ENCODE data around the gene SGCG. TPM values are rescaled to one million over a fixed set of nuclear protein-coding genes. Genes with fewer than 3 reads are reported as not detected.

Gene SGCG
- total and polyA plus RNA-seq, 12 donors, result 0.32 to 1.3 (median 0.47) TPM; not detected in 6

- intact Hi-C loops (cut with DNase I), result no loop called here
- H3K36me3 ChIP-seq (replicated peaks in 1 of 2), result no peaks in the 10 kb centered on the region
- H3K4me1 ChIP-seq (replicated peaks in 1 of 2), result no peaks in the 10 kb centered on the region
- H3K27me3 ChIP-seq, result peaks cover 6% of the 10 kb centered on the region
- TF ChIP-seq POLR2A (IDR thresholded peaks at IDR 0.05) (no peak), CTCF (IDR thresholded peaks at IDR 0.05) (no peak)
- no peak overlapping the region for H3K4me3 ChIP-seq
- no peak for DNase-seq
- 46 to 61% (median 58%) methylated on average over 3 of the region's 3 CpGs for WGBS, 4 donors
- H3K27ac ChIP-seq, result no peak overlapping the region
- H3K9me3 ChIP-seq (replicated peaks in 1 of 3), result no peaks in the 10 kb centered on the region
These were observed 19.3 kb upstream of the SGCG start for GRCh38 chr13:23161481-23161825.

GRCh38 chr13:23175920-23176319, 4.9 kb upstream of the SGCG start:
- 0 to 48% (median 0%) methylated on average over 1 of the region's 1 CpG for WGBS, 4 donors
- Histone ChIP-seq H3K36me3 (replicated peaks in 1 of 2) (no peaks in the 10 kb centered on the region), H3K9me3 (replicated peaks in 1 of 3) (no peaks in the 10 kb centered on the region), H3K27ac (no peak overlapping the region), H3K27me3 (no peaks in the 10 kb centered on the region), H3K4me3 (no peak overlapping the region), H3K4me1 (replicated peaks in 1 of 2) (no peaks in the 10 kb centered on the region)
- no peak for DNase-seq
- TF ChIP-seq CTCF (IDR thresholded peaks at IDR 0.05), result peak in 2 of 6 experiments; percentile 32 to 39
- no peak for TF ChIP-seq POLR2A (IDR thresholded peaks at IDR 0.05)
- intact Hi-C loops (cut with DNase I), result no loop called here

- Histone ChIP-seq H3K9me3 (replicated peaks in 1 of 3) (no peaks in the 10 kb centered on the region), H3K4me3 (no peak overlapping the region), H3K27ac (no peak overlapping the region), H3K27me3 (no peaks in the 10 kb centered on the region), H3K36me3 (replicated peaks in 1 of 2) (no peaks in the 10 kb centered on the region), H3K4me1 (replicated peaks in 1 of 2) (no peaks in the 10 kb centered on the region)
- intact Hi-C loops (cut with DNase I), result no loop called here
- no peak for DNase-seq
- no peak for TF ChIP-seq POLR2A (IDR thresholded peaks at IDR 0.05)
- TF ChIP-seq CTCF (IDR thresholded peaks at IDR 0.05), result no peak
- 57 to 78% (median 74%) methylated on average over 2 of the region's 2 CpGs for WGBS, 4 donors
These were observed 1.4 kb downstream of the SGCG start for GRCh38 chr13:23182142-23182541.

- Histone ChIP-seq H3K36me3 (replicated peaks in 1 of 2) (no peaks in the 10 kb centered on the region), H3K4me1 (replicated peaks in 1 of 2) (no peaks in the 10 kb centered on the region), H3K27me3 (no peaks in the 10 kb centered on the region), H3K27ac (no peak overlapping the region), H3K9me3 (replicated peaks in 1 of 3) (no peaks in the 10 kb centered on the region), H3K4me3 (no peak overlapping the region)
- intact Hi-C loops (cut with DNase I), result no loop called here
- TF ChIP-seq POLR2A (IDR thresholded peaks at IDR 0.05) (no peak), CTCF (IDR thresholded peaks at IDR 0.05) (no peak)
- no peak for DNase-seq
- WGBS, 4 donors, result 77 to 91% (median 83%) methylated on average over 6 to 7 of the region's 7 CpGs
These were observed 2.5 kb downstream of the SGCG start for GRCh38 chr13:23183292-23183691.

Data from adrenal gland (tissue), 12 donors.